Measurements from ENCODE around the gene NEMP1.

DNA sequence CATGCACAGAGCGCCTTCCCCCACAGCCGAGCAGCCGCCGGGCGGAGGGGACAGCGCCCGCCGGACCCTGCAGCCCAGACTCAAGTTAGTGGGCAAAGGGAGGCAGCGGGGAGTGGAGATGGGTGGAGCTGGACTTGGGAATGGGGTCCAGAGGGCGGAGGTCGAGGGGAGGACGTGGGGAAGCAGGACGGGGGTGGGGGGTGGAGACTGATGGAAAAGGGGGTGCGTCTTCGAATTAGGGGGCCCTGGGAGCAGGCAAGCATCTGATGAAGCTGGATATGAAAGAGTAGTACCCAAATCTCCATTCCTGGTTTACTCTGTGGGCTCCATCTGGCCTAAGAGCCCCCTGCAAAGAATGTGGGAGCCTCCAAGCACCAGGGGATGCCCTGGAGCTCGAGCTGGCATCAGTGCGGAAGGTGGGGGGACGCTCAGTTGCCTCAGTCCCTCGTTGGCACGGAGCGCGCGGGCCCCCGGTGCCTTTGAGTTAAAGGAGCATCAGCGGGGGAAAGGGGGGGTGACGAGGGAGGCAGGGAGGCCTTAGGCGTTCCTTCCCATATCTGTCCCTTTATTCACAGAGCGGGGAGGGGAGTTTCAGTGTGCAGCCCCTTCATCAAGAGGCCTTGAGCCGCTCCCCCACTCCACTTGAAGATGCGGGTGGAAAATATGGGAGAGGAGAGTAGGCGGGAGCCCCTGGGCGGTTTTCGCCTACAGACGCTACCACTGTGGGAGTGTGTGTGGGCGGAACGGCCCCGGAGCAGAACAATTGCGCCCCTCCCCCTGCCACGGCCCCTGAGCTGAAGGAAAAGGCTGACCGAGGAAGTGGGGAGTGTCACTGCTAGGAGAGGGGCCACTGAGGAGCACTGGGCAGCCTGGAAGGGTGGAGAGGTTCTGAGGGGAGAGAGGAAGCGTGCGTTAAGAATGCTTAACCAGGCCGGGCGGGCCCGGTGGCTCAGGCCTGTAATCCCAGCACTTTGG is 11.0 kb upstream of the NEMP1 start:
- TF ChIP-seq, protein P1, sequence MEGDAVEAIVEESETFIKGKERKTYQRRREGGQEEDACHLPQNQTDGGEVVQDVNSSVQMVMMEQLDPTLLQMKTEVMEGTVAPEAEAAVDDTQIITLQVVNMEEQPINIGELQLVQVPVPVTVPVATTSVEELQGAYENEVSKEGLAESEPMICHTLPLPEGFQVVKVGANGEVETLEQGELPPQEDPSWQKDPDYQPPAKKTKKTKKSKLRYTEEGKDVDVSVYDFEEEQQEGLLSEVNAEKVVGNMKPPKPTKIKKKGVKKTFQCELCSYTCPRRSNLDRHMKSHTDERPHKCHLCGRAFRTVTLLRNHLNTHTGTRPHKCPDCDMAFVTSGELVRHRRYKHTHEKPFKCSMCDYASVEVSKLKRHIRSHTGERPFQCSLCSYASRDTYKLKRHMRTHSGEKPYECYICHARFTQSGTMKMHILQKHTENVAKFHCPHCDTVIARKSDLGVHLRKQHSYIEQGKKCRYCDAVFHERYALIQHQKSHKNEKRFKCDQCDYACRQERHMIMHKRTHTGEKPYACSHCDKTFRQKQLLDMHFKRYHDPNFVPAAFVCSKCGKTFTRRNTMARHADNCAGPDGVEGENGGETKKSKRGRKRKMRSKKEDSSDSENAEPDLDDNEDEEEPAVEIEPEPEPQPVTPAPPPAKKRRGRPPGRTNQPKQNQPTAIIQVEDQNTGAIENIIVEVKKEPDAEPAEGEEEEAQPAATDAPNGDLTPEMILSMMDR (IDR thresholded peaks at IDR 0.05; ENCODE audit: poor library complexity, severe bottlenecking) = no peak
- TF ChIP-seq EZH2 (IDR thresholded peaks at IDR 0.05; ENCODE audit: borderline replicate concordance, insufficient read depth, low read length, poor library complexity, severe bottlenecking) = no peak
- peak; percentile 30 for TF ChIP-seq POLR2AphosphoS5 (IDR thresholded peaks at IDR 0.05)
- TF ChIP-seq EP300 (conservative IDR thresholded peaks at IDR 0.05; ENCODE audit: poor library complexity, severe bottlenecking) = no peak
- TF ChIP-seq TAF1 (IDR thresholded peaks at IDR 0.05; ENCODE audit: low read depth) = peak; percentile 40
- TF ChIP-seq MXI1 (conservative IDR thresholded peaks at IDR 0.05; ENCODE audit: poor library complexity, severe bottlenecking) = no peak
- no peak for TF ChIP-seq SMC3 (conservative IDR thresholded peaks at IDR 0.05; ENCODE audit: poor library complexity)
